OCI-LY1 (cell line): ENCODE data around the gene TOMM20.

Experiments
- H2AFZ ChIP-seq: fragments of 200-600 bp; sonication (generic), shearing (Covaris generic); 2 replicates; pipeline ENCODE4 v1.6.0; 2014; ENCODE audit warnings: antibody characterized with exemption, mild to moderate bottlenecking, low read length
- H3F3A ChIP-seq: fragments of 200-600 bp; sonication (generic), shearing (Covaris generic); 2 replicates; pipeline ENCODE4 v1.6.0; 2014; ENCODE audit warnings: mild to moderate bottlenecking, antibody characterized with exemption, low read length, moderate library complexity; ENCODE audit not compliant: insufficient read depth
- H3K27ac ChIP-seq: fragments of 200-600 bp; sonication (generic); 2 replicates; pipeline ENCODE4 v1.5.1; 2014; ENCODE audit warnings: low read length, mixed run types, mild to moderate bottlenecking, low read depth; ENCODE audit not compliant: poor library complexity, severe bottlenecking
- H3K27me3 ChIP-seq: fragments of 200-600 bp; sonication (generic); 2 replicates; pipeline ENCODE4 v1.6.0; 2014; ENCODE audit warnings: antibody characterized with exemption, mild to moderate bottlenecking, low read length, moderate library complexity; ENCODE audit not compliant: insufficient read depth
- H3K36me3 ChIP-seq: fragments of 200-600 bp; sonication (generic); 2 replicates; pipeline ENCODE4 v1.6.1; 2014; ENCODE audit warnings: mild to moderate bottlenecking, antibody characterized with exemption, low read length, moderate library complexity, mixed read lengths; ENCODE audit not compliant: insufficient read depth
- H3K4me1 ChIP-seq: fragments of 200-600 bp; sonication (generic); 2 replicates; pipeline ENCODE4 v1.5.1; 2014; ENCODE audit warnings: mild to moderate bottlenecking, low read length, moderate library complexity; ENCODE audit not compliant: insufficient read depth, severe bottlenecking
- H3K4me2 ChIP-seq: fragments of 200-600 bp; sonication (generic), shearing (Covaris generic); 2 replicates; pipeline ENCODE4 v1.6.1; 2014; ENCODE audit warnings: low read length
- H3K4me3 ChIP-seq: fragments of 200-600 bp; sonication (generic); 2 replicates; pipeline ENCODE4 v1.5.1; 2014; ENCODE audit warnings: low read length, low read depth, mild to moderate bottlenecking, mixed read lengths; ENCODE audit not compliant: poor library complexity, severe bottlenecking
- H3K79me2 ChIP-seq: fragments of 200-600 bp; shearing (Covaris generic); 2 replicates; pipeline ENCODE4 v1.6.1; 2016; ENCODE audit warnings: mixed run types, low read length, mixed read lengths; ENCODE audit not compliant: insufficient read depth
- H3K9ac ChIP-seq: fragments of 200-600 bp; sonication (generic), shearing (Covaris generic); 2 replicates; pipeline ENCODE4 v1.6.1; 2014; ENCODE audit warnings: mild to moderate bottlenecking, low read length, mixed read lengths
- H3K9me2 ChIP-seq: fragments of 200-600 bp; sonication (generic), shearing (Covaris generic); 2 replicates; pipeline ENCODE4 v1.6.1; 2014; ENCODE audit warnings: low read depth, mild to moderate bottlenecking, low read length, mixed read lengths
- H3K9me3 ChIP-seq: fragments of 200-600 bp; shearing (Covaris generic); 2 replicates; pipeline ENCODE4 v1.6.1; 2014; ENCODE audit warnings: low read length, mixed read lengths
- H4K20me1 ChIP-seq: fragments of 200-600 bp; sonication (generic), shearing (Covaris generic); 2 replicates; pipeline ENCODE4 v1.6.0; 2016; ENCODE audit warnings: mild to moderate bottlenecking, low read length; ENCODE audit not compliant: insufficient read depth
- CTCF ChIP-seq: fragments of 200-600 bp; sonication (generic), shearing (Covaris generic); IDR thresholded peaks from 2 replicates; pipeline ENCODE4 v1.5.1; 2017; ENCODE audit warnings: mild to moderate bottlenecking, antibody characterized with exemption, low read length, moderate library complexity, mixed read lengths
- EZH2 ChIP-seq: fragments of 200-600 bp; sonication (generic), shearing (Covaris generic); IDR thresholded peaks from 2 replicates; pipeline ENCODE4 v1.8.0; 2017; ENCODE audit warnings: borderline replicate concordance, mixed run types, mild to moderate bottlenecking, antibody characterized with exemption, low read length, moderate library complexity, mixed read lengths

TOMM20 gene

GRCh38 chr1:235067396-235068157 is 61.1 kb downstream of the TOMM20 start:
- no peaks in the 10 kb centered on the region for H3K9me3 ChIP-seq
- H3K27ac ChIP-seq, result no peak overlapping the region
- TF ChIP-seq CTCF (no peak), EZH2 (no peak)
- no peaks in the 10 kb centered on the region for H3K79me2 ChIP-seq
- no peak overlapping the region for H2AFZ ChIP-seq
- H3F3A ChIP-seq, result no peaks in the 10 kb centered on the region
- H3K4me3 ChIP-seq, result no peak overlapping the region
- no peaks in the 10 kb centered on the region for H3K27me3 ChIP-seq
- no peaks in the 10 kb centered on the region for H4K20me1 ChIP-seq
- H3K4me1 ChIP-seq, result peaks cover 18% of the 10 kb centered on the region
- H3K9ac ChIP-seq, result no peak overlapping the region
- no peak overlapping the region for H3K4me2 ChIP-seq
- H3K36me3 ChIP-seq, result no peaks in the 10 kb centered on the region
- H3K9me2 ChIP-seq, result no peaks in the 10 kb centered on the region

DNA sequence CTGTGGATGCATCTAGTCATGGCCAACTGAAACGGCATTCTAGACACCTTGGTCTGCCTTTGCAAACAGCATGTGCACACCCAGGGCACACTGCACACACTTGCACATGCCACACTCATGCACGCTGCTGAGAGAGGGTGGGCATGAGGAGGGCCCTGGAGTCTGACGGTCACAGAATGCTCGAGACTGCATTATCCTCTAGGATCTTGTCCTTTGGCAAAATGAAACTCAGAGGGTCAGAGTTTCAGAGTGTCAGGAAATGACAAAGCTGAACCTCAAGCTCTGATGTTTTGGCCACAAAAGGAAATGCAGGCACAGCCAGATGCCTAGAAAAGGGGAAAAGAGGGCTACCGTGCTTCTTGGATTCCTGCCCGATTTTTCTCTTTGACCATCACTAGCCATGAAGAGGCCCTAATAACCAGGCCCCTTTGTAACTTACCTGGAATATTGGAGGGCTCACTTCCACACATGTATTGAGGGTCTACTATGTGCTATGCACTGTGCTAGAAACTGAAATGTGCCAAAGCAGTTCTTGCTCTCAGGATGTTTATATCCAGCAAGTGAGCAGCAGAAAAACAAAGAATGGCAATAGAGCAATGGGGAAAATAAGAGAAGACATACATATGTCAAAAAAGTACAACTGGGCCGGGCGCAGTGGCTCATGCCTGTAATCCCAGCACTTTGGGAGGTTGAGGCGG is 65.4 kb downstream of the TOMM20 start:
- no peaks in the 10 kb centered on the region for H3K36me3 ChIP-seq
- H3K4me3 ChIP-seq, result no peak overlapping the region
- H3K4me1 ChIP-seq, result peaks cover 13% of the 10 kb centered on the region
- H3F3A ChIP-seq, result no peaks in the 10 kb centered on the region; the same call in 1 of the 2 replicates
- no peak; the same call in 1 of the 2 replicates for TF ChIP-seq CTCF
- TF ChIP-seq EZH2, result no peak
- H3K27me3 ChIP-seq, result no peaks in the 10 kb centered on the region
- no peaks in the 10 kb centered on the region for H3K79me2 ChIP-seq
- H2AFZ ChIP-seq, result no peak overlapping the region
- no peaks in the 10 kb centered on the region for H3K9me2 ChIP-seq
- H3K4me2 ChIP-seq, result 0 out of 2 replicates have a peak overlapping the region, but pooled peaks have one; percentile 4
- no peak overlapping the region; the same call in 1 of the 2 replicates for H3K9ac ChIP-seq
- no peaks in the 10 kb centered on the region for H4K20me1 ChIP-seq
- H3K9me3 ChIP-seq, result no peaks in the 10 kb centered on the region
- H3K27ac ChIP-seq, result no peak overlapping the region

DNA sequence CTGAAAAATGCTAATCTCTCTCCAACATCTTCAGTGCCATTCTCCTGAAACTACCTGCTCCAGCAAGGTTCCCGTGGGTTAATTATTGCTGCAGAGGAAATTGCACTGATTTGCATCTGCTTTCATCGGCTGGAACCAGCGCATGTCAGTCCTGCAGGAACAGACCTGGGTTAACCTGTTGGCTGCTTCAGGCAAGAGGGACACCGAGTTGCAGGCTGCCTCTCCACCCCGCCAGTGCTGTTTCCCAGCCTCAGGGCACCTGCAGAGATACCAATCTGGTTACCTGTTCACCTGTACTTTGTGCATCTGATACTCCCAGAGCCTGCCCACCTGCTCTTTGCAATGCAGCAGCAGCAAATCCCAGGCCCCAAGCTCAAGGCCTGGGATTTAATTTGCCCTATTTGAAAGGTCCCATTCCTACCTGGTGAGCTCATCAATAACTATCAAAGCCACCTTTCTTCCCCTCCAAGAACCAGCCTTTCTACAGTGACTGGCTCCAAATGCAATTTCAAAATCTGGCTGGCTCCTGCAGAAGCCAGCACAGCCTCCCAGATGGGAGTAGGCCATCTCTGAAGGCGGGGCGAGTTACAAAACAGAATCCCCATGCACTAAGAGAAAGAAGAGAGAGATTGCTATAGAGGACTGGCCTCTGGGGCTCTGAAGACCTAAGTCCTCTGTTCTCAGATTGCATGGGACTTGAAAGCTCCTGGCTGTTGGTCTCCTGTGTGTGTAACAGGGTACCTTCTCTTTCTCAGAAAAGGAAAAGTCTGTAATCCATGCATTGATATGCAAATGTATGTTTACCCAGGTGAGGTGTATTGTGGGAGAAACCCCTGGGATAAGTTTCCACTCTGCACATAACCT is 67.8 kb downstream of the TOMM20 start:
- H3K4me1 ChIP-seq, result peaks cover 13% of the 10 kb centered on the region
- H3K27ac ChIP-seq, result no peak overlapping the region
- no peaks in the 10 kb centered on the region for H3K9me3 ChIP-seq
- H3K27me3 ChIP-seq, result no peaks in the 10 kb centered on the region
- no peak overlapping the region for H3K4me2 ChIP-seq
- H4K20me1 ChIP-seq, result no peaks in the 10 kb centered on the region
- H3K79me2 ChIP-seq, result no peaks in the 10 kb centered on the region
- no peak overlapping the region for H2AFZ ChIP-seq
- H3F3A ChIP-seq, result no peaks in the 10 kb centered on the region; the same call in 1 of the 2 replicates
- H3K36me3 ChIP-seq, result no peaks in the 10 kb centered on the region
- H3K9ac ChIP-seq, result no peak overlapping the region
- TF ChIP-seq CTCF (no peak), EZH2 (no peak)
- H3K9me2 ChIP-seq, result no peaks in the 10 kb centered on the region
- no peak overlapping the region for H3K4me3 ChIP-seq
